VCaP (cell line): ENCODE data around the gene RUNX1.

Source experiments
- H3K27ac ChIP-seq: fragments of 450-650 bp; 2 replicates; pipeline ENCODE4 v1.5.1; 2017
- TF ChIP-seq, protein P1 (sequence below): fragments of 450-650 bp; conservative IDR thresholded peaks from 2 replicates; pipeline ENCODE4 v1.5.1; 2017; ENCODE audit warnings: mild to moderate bottlenecking, moderate library complexity

RUNX1 gene

GRCh38 chr21:34987501-34988072 lies 61.5 kb downstream of the RUNX1 start:
- no peak overlapping the region for H3K27ac ChIP-seq
- TF ChIP-seq, protein P1, sequence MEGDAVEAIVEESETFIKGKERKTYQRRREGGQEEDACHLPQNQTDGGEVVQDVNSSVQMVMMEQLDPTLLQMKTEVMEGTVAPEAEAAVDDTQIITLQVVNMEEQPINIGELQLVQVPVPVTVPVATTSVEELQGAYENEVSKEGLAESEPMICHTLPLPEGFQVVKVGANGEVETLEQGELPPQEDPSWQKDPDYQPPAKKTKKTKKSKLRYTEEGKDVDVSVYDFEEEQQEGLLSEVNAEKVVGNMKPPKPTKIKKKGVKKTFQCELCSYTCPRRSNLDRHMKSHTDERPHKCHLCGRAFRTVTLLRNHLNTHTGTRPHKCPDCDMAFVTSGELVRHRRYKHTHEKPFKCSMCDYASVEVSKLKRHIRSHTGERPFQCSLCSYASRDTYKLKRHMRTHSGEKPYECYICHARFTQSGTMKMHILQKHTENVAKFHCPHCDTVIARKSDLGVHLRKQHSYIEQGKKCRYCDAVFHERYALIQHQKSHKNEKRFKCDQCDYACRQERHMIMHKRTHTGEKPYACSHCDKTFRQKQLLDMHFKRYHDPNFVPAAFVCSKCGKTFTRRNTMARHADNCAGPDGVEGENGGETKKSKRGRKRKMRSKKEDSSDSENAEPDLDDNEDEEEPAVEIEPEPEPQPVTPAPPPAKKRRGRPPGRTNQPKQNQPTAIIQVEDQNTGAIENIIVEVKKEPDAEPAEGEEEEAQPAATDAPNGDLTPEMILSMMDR = no peak

DNA sequence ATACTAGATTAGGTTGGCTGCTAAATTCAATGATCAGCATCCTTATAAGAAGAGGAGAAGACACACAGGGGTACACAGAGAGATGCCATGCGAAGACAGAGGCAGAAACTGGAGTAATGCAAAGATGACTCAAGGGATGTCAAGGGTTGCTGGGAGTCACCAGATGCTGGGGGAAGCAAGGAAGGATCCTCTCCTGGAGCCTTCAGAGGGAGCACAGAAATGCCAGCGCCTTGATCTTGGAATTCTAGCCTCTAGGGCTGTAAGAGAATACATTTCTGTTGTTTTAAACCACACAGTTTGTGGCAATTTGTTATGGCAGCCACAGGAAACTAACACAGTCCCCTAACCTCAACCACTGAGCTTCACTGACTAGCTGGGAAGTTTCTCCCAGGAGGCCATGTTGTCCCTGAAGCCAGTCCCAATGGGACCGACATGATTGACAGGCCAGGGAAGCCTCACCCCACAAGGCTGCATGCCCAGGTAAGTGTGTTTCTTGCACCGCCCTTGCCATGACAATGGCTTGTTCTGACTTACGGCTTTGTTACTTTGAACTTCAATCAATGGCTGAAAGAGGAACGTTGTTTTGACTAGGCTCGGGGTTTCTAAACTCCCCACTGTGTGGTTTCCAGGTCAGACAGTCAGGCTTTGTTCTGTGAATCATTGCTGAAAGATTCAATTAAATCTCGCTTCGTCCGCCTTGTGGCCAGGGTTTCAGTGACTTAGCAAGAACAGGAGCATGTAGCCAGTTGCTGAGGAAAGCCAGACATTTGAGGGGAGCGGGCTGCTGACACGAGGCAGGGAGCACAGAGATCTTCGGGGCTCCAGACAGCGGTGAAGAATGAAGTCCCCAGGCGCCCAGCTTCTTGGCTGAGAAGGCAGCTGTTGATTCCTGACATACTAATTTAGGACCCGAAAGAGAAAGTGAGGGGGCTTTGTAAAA lies 62.3 kb downstream of the RUNX1 start:
- TF ChIP-seq, protein P1 = no peak
- H3K27ac ChIP-seq = no peak overlapping the region

DNA sequence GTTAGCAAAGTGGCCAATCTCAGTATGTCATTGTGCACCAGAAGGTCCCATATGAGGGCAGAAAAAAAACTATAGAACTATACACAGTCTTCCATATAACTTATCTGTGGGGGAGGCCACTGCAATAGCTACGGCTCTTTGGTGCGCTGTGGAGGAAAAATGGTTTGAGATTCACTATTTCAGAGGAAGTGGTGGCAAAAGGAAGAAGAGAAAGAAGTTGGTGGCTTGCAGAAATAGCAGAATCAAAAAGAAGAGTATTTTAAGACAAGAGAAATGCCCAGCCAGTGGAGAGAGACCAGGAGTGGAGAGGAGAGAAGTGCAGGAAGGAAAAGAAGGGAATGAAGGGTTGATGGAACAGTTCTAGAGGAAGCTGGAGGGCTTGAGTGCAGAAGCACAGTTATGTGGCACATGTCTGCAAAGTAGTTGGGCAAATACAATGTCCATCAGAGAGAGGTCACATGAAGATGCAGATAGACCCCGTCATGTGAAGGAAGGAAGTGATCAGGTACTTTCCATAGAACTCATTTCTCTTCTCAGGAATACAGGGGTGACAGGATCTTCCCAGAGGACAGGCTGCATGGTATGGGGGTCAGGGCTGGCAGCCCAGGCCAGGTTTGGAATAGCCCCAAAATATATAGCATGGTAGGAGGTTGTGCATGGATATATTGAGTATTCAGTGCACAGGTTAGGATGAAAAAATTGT lies 64.6 kb downstream of the RUNX1 start:
- TF ChIP-seq, protein P1 = no peak
- no peak overlapping the region for H3K27ac ChIP-seq

DNA sequence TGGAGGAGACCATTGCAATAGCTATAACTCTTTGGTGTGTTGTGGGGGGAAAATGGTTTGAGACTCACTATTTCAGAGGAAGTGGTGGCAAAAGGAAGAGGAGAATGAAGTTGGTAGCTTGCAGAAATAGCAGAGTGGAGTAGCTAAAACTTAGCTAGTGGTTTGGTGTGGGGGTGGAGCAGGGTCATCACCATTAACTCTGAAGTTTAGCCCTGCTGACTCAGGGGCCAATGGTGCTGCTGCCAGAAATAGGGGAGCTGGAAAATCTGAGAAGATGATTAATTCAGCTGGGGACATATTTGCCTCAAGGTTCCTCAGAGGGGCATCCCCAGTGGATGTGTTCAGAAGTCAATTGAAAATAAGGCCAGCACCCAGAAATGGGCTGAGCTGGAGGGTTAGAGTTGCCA lies 65.4 kb downstream of the RUNX1 start:
- no peak overlapping the region for H3K27ac ChIP-seq
- TF ChIP-seq, protein P1 = no peak

GRCh38 chr21:34981791-34982190 lies 67.3 kb downstream of the RUNX1 start:
- no peak overlapping the region for H3K27ac ChIP-seq
- TF ChIP-seq, protein P1 = no peak

DNA sequence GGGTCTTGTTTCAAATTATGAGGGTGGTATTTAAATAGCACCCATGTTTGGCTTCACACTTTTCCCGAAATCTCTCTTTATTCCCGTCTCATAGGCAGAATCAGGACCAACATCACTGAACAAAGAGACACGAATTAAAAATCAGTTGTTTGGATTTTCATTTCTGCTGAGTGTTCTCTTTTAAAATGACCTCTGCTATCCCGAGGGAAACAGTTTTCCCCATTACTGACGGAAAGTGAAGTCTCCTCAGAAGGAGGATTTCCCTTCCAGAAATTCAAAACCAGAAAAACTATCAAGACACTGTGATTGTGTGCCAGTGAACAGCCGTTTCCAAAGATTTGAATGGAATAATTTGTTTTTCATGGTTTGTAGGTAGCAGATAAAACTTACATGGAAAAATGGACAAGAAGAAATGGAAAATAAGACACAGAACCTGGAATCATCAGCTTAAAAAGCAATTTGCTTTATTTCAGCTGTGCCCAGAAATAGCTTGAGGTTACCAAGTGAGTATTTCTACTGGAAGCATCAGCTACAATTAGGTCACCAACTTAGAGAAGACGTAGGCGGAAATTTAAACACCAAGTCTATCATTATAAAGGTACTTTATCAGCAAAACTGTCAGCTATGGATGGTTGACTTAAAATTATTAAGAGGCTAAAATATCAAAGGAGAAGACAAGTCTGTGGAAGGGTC lies 68.5 kb downstream of the RUNX1 start:
- TF ChIP-seq, protein P1 = no peak
- no peak overlapping the region for H3K27ac ChIP-seq
